SH-SY5Y (cell line): ENCODE results near the gene LSAMP.

Experiments
- GATA2 ChIP-seq: IDR thresholded peaks from 2 replicates; pipeline ENCODE4 v1.6.1; 2011; ENCODE audit warnings: mild to moderate bottlenecking, low read depth, low read length
- GATA3 ChIP-seq: IDR thresholded peaks from 2 replicates; pipeline ENCODE4 v1.6.1; 2011; ENCODE audit warnings: low read depth, mild to moderate bottlenecking, low read length, moderate library complexity

Gene LSAMP

GRCh38 chr3:115999001-115999585 is 446.2 kb downstream of the LSAMP start:
- TF ChIP-seq GATA3: no peak

GRCh38 chr3:115996420-115997108 is 448.7 kb downstream of the LSAMP start:
- TF ChIP-seq GATA2: no peak
- no peak for TF ChIP-seq GATA3

- TF ChIP-seq GATA3: no peak
These were observed 454.6 kb downstream of the LSAMP start for GRCh38 chr3:115990669-115991068.

- no peak for TF ChIP-seq GATA2
- TF ChIP-seq GATA3: no peak
These were observed 455.4 kb downstream of the LSAMP start for GRCh38 chr3:115989684-115990421.

GRCh38 chr3:115986555-115987207 is 458.6 kb downstream of the LSAMP start:
- TF ChIP-seq GATA3 (no peak), GATA2 (no peak)

- TF ChIP-seq GATA3 (no peak), GATA2 (no peak)
These were observed 462.7 kb downstream of the LSAMP start for GRCh38 chr3:115982629-115983028.

- TF ChIP-seq GATA2 (no peak), GATA3 (no peak)
These were observed 463.2 kb downstream of the LSAMP start for GRCh38 chr3:115982108-115982507.

- TF ChIP-seq GATA2: no peak
- TF ChIP-seq GATA3: no peak
These were observed 464.6 kb downstream of the LSAMP start for GRCh38 chr3:115980709-115981108.

- TF ChIP-seq GATA3 (no peak), GATA2 (no peak)
These were observed 467.4 kb downstream of the LSAMP start for GRCh38 chr3:115977866-115978265.

- no peak for TF ChIP-seq GATA3
- TF ChIP-seq GATA2: no peak
These were observed 469.5 kb downstream of the LSAMP start for GRCh38 chr3:115975796-115976195.

- no peak for TF ChIP-seq GATA2
- TF ChIP-seq GATA3: no peak
These were observed 469.9 kb downstream of the LSAMP start for GRCh38 chr3:115975353-115975752.

- no peak for TF ChIP-seq GATA2
- TF ChIP-seq GATA3: no peak
These were observed 470.3 kb downstream of the LSAMP start for GRCh38 chr3:115974940-115975339.

GRCh38 chr3:115968871-115969270 is 476.4 kb downstream of the LSAMP start:
- TF ChIP-seq GATA3: no peak
- TF ChIP-seq GATA2: no peak

- no peak for TF ChIP-seq GATA3
- TF ChIP-seq GATA2: no peak
These were observed 483.9 kb downstream of the LSAMP start for GRCh38 chr3:115961380-115961779.

- TF ChIP-seq GATA2 (no peak), GATA3 (no peak)
These were observed 484.5 kb downstream of the LSAMP start for GRCh38 chr3:115960799-115961198.
